K562 (cell line): ENCODE measurements around the gene TTN. TPM values are rescaled to one million over a fixed set of nuclear protein-coding genes. Genes with fewer than 3 reads are reported as not detected.

Experiments used
- AFF4 ChIP-seq: sonication (generic); formaldehyde crosslinking; IDR thresholded peaks from 2 replicates; pipeline ENCODE4 v1.8.0; 2023; ENCODE audit warnings: mild to moderate bottlenecking, missing genetic modification reagents
- ILK ChIP-seq: fragments of 450-650 bp; IDR thresholded peaks from 2 replicates; pipeline ENCODE4 v1.6.1; 2016; ENCODE audit warnings: missing genetic modification characterization, low read depth, mild to moderate bottlenecking, missing compliant biosample characterization, moderate library complexity, borderline replicate concordance
- MECOM ChIP-seq: fragments of 250-450 bp; sonication (Bioruptor Pico); IDR thresholded peaks from 2 replicates; pipeline ENCODE4 v1.8.0; 2022; ENCODE audit warnings: inconsistent platforms
- POLR2AphosphoS5 ChIP-seq: IDR thresholded peaks from 2 replicates; pipeline ENCODE4 v1.6.1; 2011; ENCODE audit warnings: mild to moderate bottlenecking, low read depth, low read length, moderate library complexity; ENCODE audit not compliant: control insufficient read depth, insufficient read depth
- SAFB ChIP-seq: fragments of 200-400 bp; formaldehyde crosslinking; IDR thresholded peaks from 2 replicates; pipeline ENCODE4 v1.6.1; 2017; ENCODE audit warnings: low read depth, low read length, borderline replicate concordance
- SMARCB1 ChIP-seq: IDR thresholded peaks from 2 replicates; pipeline ENCODE4 v1.6.1; 2011; ENCODE audit warnings: improper control_type of control experiment, low read depth; ENCODE audit not compliant: insufficient read length
- TEAD2 ChIP-seq: fragments of 450-650 bp; IDR thresholded peaks from 2 replicates; pipeline ENCODE4 v1.6.1; 2016; ENCODE audit warnings: missing genetic modification characterization, control low read depth, missing compliant biosample characterization
- THAP12 ChIP-seq: fragments of 250-450 bp; sonication (Bioruptor Pico); IDR thresholded peaks from 2 replicates; pipeline ENCODE4 v1.9.0; 2021; ENCODE audit warnings: mild to moderate bottlenecking, inconsistent platforms
- UBTF ChIP-seq, 2 experiments: IDR thresholded peaks; 2 replicates each; pipeline ENCODE4 v1.6.1; 2012; ENCODE audit warnings: improper control_type of control experiment in 2 of 2, low read depth in 2 of 2, low read length in 2 of 2, borderline replicate concordance in 1 of 2
- ZBTB12 ChIP-seq: fragments of 250-450 bp; sonication (Bioruptor Pico); IDR thresholded peaks from 2 replicates; pipeline ENCODE4 v1.4.0; 2020
- ZFP30 ChIP-seq: fragments of 250-450 bp; sonication (Bioruptor Pico); IDR thresholded peaks from 2 replicates; pipeline ENCODE4 v1.8.0; 2022; ENCODE audit warnings: moderate library complexity, mild to moderate bottlenecking, inconsistent platforms, borderline replicate concordance
- ZNF324 ChIP-seq: fragments of 250-450 bp; sonication (Bioruptor Pico); IDR thresholded peaks from 2 replicates; pipeline ENCODE4 v1.4.0; 2020; ENCODE audit warnings: mild to moderate bottlenecking
- ZNF592 ChIP-seq: fragments of 450-650 bp; IDR thresholded peaks from 2 replicates; pipeline ENCODE4 v1.6.1; 2017; ENCODE audit warnings: antibody characterized with exemption, mild to moderate bottlenecking
- polyA plus RNA-seq, 8 experiments: library from polyadenylated mRNA; depleted of rRNA in 4 of 8; stranded (reverse) in 5 of 8; unstranded in 3 of 8; fragments of >200 nt; fragmentation: Nextera tagmentation in 2 of 8; fragmentation: Illumina TruSeq in 1 of 8; extraction: Ambion mirVana in 2 of 8; extraction: Trizol in 1 of 8; gene quantifications; 2 replicates each; pipeline versions ENCODE4 v1.2.1 to v1.2.3, GENCODE V29; 2011 to 2014; ENCODE audit warnings: inconsistent platforms in 1 of 8, missing spikeins in 1 of 8
- total RNA-seq, 7 experiments: library from RNA; depleted of rRNA in 6 of 7; stranded (reverse); fragments of >200 nt in 6 of 7; fragmentation: Illumina TruSeq in 2 of 7; extraction: Trizol in 2 of 7; gene quantifications; 2 replicates each; pipeline versions ENCODE4 v1.2.1 to v1.2.3, GENCODE V29; 2011 to 2021; ENCODE audit warnings: low replicate concordance in 1 of 7

Gene TTN
- total and polyA plus RNA-seq, 9 of the 15 experiments (the other 6 are each of a cell fraction or from before 2014, with no cell fraction given), result under 0.01 to 0.20 (median 0.04) TPM; not detected in 1

GRCh38 chr2:178498137-178498536 is 309.1 kb downstream of the TTN start (continued):
- no peak for TF ChIP-seq TEAD2 (tag)
- no peak for TF ChIP-seq AFF4 (CRISPR knock-in tag)
- TF ChIP-seq ILK, result no peak
- peak; percentile 38 for TF ChIP-seq SMARCB1
- no peak for TF ChIP-seq ZNF324 (CRISPR knock-in tag)
- 0 out of 2 replicates have a peak, but pooled peaks have one; percentile 35 for TF ChIP-seq POLR2AphosphoS5
- TF ChIP-seq SAFB, result no peak
- no peak for TF ChIP-seq ZFP30
- TF ChIP-seq MECOM (CRISPR knock-in tag), result no peak
- no peak for TF ChIP-seq THAP12 (CRISPR knock-in tag)
- no peak for TF ChIP-seq UBTF (IDR thresholded peaks at IDR 0.05; ENCODE audit: borderline replicate concordance in 1 of 2, low read depth in 2 of 2, low read length in 2 of 2)
- TF ChIP-seq ZBTB12 (CRISPR knock-in tag), result no peak
- TF ChIP-seq ZNF592, result no peak
